AG04450 (cell line): ENCODE data around the gene WNK2. TPM values are rescaled to one million over a fixed set of nuclear protein-coding genes. Genes with fewer than 3 reads are reported as not detected.

Source experiments
- CTCF ChIA-PET: fragments of 300-600, 350-600 bp; formaldehyde crosslinking; extraction: SDS; loops from one replicate; lab custom pipeline; 2022; ENCODE audit warnings: antibody characterized with exemption, inconsistent platforms; lab: Charles Lee
- POLR2A ChIA-PET: fragments of 350-600 bp; formaldehyde crosslinking; extraction: SDS; loops from one replicate; lab custom pipeline; 2021; ENCODE audit warnings: antibody characterized with exemption, inconsistent platforms; lab: Yijun Ruan, JAX
- DNase-seq: peaks from one replicate; pipeline ENCODE4 v3.0.0-alpha.2; 2011; ENCODE audit warnings: low read depth, low spot score
- H3K27ac ChIP-seq: one replicate; pipeline ENCODE4 v1.5.1; 2012; ENCODE audit warnings: low read depth, low read length, control low read depth
- H3K27me3 ChIP-seq: one replicate; pipeline ENCODE4 v1.6.0; 2012; ENCODE audit warnings: low read length; ENCODE audit not compliant: control insufficient read depth, insufficient read depth
- H3K4me3 ChIP-seq: 2 replicates; pipeline ENCODE4 v1.5.1; 2011; ENCODE audit warnings: mild to moderate bottlenecking, low read depth, low read length, control low read depth
- H3K9me3 ChIP-seq: 2 replicates; pipeline ENCODE4 v1.5.1; 2012; ENCODE audit warnings: low read length; ENCODE audit not compliant: control insufficient read depth, insufficient read depth
- polyA plus RNA-seq: library from polyadenylated mRNA; depleted of rRNA; stranded (reverse); fragments of >200 nt; gene quantifications from 2 replicates; pipeline ENCODE4 v1.2.3, GENCODE V29; 2011
- TF ChIP-seq, protein P1 (sequence below): IDR thresholded peaks from 2 replicates; pipeline ENCODE4 v1.5.1; 2011; ENCODE audit warnings: low read depth, low read length, control low read depth, inconsistent platforms

The WNK2 gene
- polyA plus RNA-seq, 1 experiment, result not detected

DNA sequence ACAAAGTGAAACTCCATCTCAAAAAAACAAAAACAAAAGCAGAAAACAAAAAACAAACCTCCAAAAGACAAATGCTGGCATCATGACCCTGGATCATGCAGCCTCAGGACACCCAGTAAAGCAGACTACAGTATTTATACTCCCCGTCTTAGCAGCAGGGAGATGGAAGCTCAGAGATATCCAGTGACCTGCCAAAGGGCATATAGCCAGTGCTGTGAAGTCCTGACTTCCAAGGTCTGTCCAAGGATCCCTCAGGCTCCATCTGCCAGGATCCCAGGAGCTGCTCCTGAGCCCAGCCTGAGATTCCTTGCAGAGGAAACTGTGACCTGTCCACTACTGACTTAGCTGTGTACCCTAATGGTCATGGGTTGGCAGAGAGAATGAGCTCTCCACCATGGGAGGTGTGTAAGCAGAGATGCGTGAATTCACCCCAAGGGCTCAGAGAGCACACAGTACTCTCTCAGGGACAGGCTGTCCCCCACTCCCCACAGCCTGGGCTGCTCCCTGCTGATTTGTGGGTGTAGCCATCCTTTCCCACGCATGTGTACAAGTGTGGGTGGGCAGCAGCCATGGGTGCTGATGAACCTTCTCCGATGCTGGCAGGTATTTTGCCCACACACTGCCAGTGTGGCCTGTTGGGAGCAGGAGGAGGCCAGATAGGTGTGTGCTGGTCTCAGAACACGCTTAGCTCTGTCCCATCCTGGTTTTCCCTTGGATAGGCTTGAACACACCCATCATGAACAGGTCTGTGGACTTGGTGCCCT is 2.1 kb upstream of the WNK2 start:
- Histone ChIP-seq H3K9me3 (no peaks in the 10 kb centered on the region; the same call in 1 of the 2 replicates), H3K4me3 (no peak overlapping the region), H3K27me3 (peaks cover 51% of the 10 kb centered on the region), H3K27ac (no peak overlapping the region)
- no peak for DNase-seq
- CTCF ChIA-PET, result interaction anchor here (0.6 to 0.8 kb wide), 2 partner anchors 73 to 86 kb away, joined by 3 read pairs; no protein-coding TSS in a partner anchor
- POLR2A ChIA-PET, result no interaction called here
- TF ChIP-seq, protein P1, sequence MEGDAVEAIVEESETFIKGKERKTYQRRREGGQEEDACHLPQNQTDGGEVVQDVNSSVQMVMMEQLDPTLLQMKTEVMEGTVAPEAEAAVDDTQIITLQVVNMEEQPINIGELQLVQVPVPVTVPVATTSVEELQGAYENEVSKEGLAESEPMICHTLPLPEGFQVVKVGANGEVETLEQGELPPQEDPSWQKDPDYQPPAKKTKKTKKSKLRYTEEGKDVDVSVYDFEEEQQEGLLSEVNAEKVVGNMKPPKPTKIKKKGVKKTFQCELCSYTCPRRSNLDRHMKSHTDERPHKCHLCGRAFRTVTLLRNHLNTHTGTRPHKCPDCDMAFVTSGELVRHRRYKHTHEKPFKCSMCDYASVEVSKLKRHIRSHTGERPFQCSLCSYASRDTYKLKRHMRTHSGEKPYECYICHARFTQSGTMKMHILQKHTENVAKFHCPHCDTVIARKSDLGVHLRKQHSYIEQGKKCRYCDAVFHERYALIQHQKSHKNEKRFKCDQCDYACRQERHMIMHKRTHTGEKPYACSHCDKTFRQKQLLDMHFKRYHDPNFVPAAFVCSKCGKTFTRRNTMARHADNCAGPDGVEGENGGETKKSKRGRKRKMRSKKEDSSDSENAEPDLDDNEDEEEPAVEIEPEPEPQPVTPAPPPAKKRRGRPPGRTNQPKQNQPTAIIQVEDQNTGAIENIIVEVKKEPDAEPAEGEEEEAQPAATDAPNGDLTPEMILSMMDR, result no peak

GRCh38 chr9:93182572-93182971 is 1.4 kb upstream of the WNK2 start:
- TF ChIP-seq, protein P1, result no peak
- Histone ChIP-seq H3K4me3 (no peak overlapping the region), H3K27ac (no peak overlapping the region), H3K27me3 (peaks cover 58% of the 10 kb centered on the region), H3K9me3 (no peaks in the 10 kb centered on the region; the same call in 1 of the 2 replicates)
- POLR2A ChIA-PET, result no interaction called here
- CTCF ChIA-PET, result no interaction called here
- no peak for DNase-seq

DNA sequence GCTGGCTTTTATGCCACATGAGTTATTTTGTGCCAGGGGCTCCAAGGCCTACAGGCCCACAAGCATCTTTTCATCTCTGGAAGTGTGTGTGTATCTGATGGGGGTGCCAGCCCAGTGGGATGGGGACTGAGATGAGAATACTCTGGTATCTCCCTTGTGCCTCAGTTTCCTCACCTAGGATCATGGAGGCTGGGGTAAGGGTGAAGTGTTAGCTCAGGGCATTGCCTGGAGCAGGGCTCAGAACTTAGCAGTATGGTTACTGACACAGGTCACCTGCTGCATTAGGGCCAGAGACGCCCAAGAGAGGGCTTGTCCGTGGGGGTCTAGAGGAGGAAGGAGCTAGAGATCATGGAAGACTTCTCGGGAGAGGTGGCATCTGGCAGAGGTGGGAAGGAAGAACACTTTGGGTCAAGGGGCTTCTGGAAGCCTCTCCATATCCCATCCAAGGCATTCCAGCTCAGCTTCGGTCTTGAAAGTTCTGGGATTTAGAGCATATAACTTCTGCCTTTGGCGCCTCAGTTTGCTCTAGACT is 742 bp upstream of the WNK2 start:
- CTCF ChIA-PET, result no interaction called here
- TF ChIP-seq, protein P1, result no peak
- no peak for DNase-seq
- H3K4me3 ChIP-seq, result no peak overlapping the region
- H3K9me3 ChIP-seq, result no peaks in the 10 kb centered on the region; the same call in 1 of the 2 replicates
- H3K27ac ChIP-seq, result no peak overlapping the region
- POLR2A ChIA-PET, result no interaction called here
- H3K27me3 ChIP-seq, result peaks cover 59% of the 10 kb centered on the region

DNA sequence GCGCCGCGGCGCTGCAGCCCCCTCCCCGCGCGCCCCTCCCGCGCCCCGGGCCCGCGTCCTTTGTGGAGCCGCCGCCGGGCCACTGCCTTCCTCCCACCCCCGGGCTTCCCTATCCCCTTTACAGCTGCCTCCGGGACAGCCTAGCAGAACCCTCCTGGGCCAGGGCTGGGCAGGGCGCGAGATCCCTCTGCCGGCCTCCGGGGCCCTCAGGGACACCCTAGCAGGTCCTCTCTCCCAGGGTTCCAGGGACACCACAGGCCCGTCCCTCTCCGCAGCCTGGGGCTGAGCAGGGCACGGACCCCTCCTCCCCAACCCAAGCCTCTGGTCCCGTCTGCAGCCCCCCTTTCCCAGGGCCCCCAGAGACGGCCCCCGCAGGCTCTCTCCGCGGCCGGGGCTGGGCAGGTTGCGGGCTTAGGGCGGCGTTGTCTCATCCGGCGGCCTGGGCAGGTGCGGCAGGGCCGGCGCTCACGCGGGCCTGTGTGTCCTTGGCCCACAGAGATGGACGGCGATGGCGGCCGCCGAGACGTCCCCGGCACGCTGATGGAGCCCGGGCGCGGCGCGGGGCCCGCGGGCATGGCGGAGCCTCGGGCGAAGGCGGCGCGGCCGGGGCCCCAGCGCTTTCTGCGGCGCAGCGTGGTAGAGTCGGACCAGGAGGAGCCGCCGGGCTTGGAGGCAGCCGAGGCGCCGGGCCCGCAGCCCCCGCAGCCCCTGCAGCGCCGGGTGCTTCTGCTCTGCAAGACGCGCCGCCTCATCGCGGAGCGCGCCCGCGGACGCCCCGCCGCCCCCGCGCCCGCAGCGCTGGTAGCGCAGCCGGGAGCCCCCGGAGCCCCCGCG is 710 bp downstream of the WNK2 start:
- no peak overlapping the region for H3K27ac ChIP-seq
- CTCF ChIA-PET, result no interaction called here
- no peak for DNase-seq
- peaks cover 58% of the 10 kb centered on the region for H3K27me3 ChIP-seq
- no peaks in the 10 kb centered on the region; the same call in 1 of the 2 replicates for H3K9me3 ChIP-seq
- POLR2A ChIA-PET, result no interaction called here
- H3K4me3 ChIP-seq, result no peak overlapping the region
- TF ChIP-seq, protein P1, result no peak
